ENCODE measurements around the gene ATXN7L1. TPM values are rescaled to one million over a fixed set of nuclear protein-coding genes. Genes with fewer than 3 reads are reported as not detected.

Gene ATXN7L1
- total RNA-seq, 3 donors from 2014 or later (not counting 1 experiment from before 2014, with no cell fraction given): 37.5 to 48.6 (median 47.9) TPM

GRCh38 chr7:105866102-105866801 is 10.1 kb downstream of the ATXN7L1 start:
- ATAC-seq (no peak), DNase-seq (no peak)
- Mint-ChIP-seq H3K4me3 (no peak overlapping the region), H3K27ac (no peak overlapping the region), H3K4me1 (peaks cover 6 to 23% of the 10 kb centered on the region in 2 donors), H3K27me3 (ENCODE audit: low read depth in 2 of 2) (no peaks in the 10 kb centered on the region), H3K36me3 (no peaks in the 10 kb centered on the region), H3K9me3 (no peaks in the 10 kb centered on the region)
- Histone ChIP-seq H3K36me3 (ENCODE audit: control insufficient read depth, insufficient read depth, low read length) (no peaks in the 10 kb centered on the region), H3K9me3 (ENCODE audit: control insufficient read depth, insufficient read depth, low read length) (no peaks in the 10 kb centered on the region), H3K4me3 (ENCODE audit: low read length) (no peak overlapping the region), H3K4me1 (ENCODE audit: control insufficient read depth, insufficient read depth, low read length) (peaks cover 15% of the 10 kb centered on the region), H3K27ac (ENCODE audit: low read length) (no peak overlapping the region), H3K27me3 (ENCODE audit: control insufficient read depth, insufficient read depth, low read length) (no peaks in the 10 kb centered on the region)
- 89% methylated on average over 10 of the region's 10 CpGs for WGBS (ENCODE audit: insufficient coverage)
- intact Hi-C loops (cut with micrococcal nuclease): no loop called here
- TF ChIP-seq CTCF (IDR thresholded peaks at IDR 0.05): no peak

- no peaks in the 10 kb centered on the region for H3K9me3 ChIP-seq (ENCODE audit: control insufficient read depth, insufficient read depth, low read length)
- H3K4me1 ChIP-seq (ENCODE audit: control insufficient read depth, insufficient read depth, low read length): peaks cover 15% of the 10 kb centered on the region
- H3K27ac ChIP-seq (ENCODE audit: low read length): no peak overlapping the region
- ATAC-seq (no peak), DNase-seq (no peak)
- H3K36me3 Mint-ChIP-seq: no peaks in the 10 kb centered on the region
- no peak overlapping the region for H3K4me3 Mint-ChIP-seq
- H3K27ac Mint-ChIP-seq: no peak overlapping the region
- no peak for TF ChIP-seq CTCF (IDR thresholded peaks at IDR 0.05)
- H3K4me3 ChIP-seq (ENCODE audit: low read length): no peak overlapping the region
- intact Hi-C loops (cut with micrococcal nuclease): no loop called here
- no peaks in the 10 kb centered on the region for H3K36me3 ChIP-seq (ENCODE audit: control insufficient read depth, insufficient read depth, low read length)
- H3K9me3 Mint-ChIP-seq: no peaks in the 10 kb centered on the region
- H3K27me3 ChIP-seq (ENCODE audit: control insufficient read depth, insufficient read depth, low read length): no peaks in the 10 kb centered on the region
- no peaks in the 10 kb centered on the region for H3K27me3 Mint-ChIP-seq (ENCODE audit: low read depth in 2 of 2)
- H3K4me1 Mint-ChIP-seq: peaks cover 6 to 31% of the 10 kb centered on the region in 2 donors
- WGBS (ENCODE audit: insufficient coverage): 94% methylated on average over 2 of the region's 2 CpGs
These were observed 12.5 kb downstream of the ATXN7L1 start for GRCh38 chr7:105863876-105864275.

- ATAC-seq (no peak), DNase-seq (no peak)
- no peaks in the 10 kb centered on the region for H3K36me3 ChIP-seq (ENCODE audit: control insufficient read depth, insufficient read depth, low read length)
- Mint-ChIP-seq H3K27me3 (ENCODE audit: low read depth in 2 of 2) (no peaks in the 10 kb centered on the region), H3K4me3 (no peak overlapping the region), H3K4me1 (peaks cover 13 to 42% of the 10 kb centered on the region in 2 donors), H3K9me3 (no peaks in the 10 kb centered on the region), H3K36me3 (no peaks in the 10 kb centered on the region), H3K27ac (no peak overlapping the region)
- H3K4me3 ChIP-seq (ENCODE audit: low read length): no peak overlapping the region
- no peaks in the 10 kb centered on the region for H3K9me3 ChIP-seq (ENCODE audit: control insufficient read depth, insufficient read depth, low read length)
- intact Hi-C loops (cut with micrococcal nuclease): no loop called here
- TF ChIP-seq CTCF (IDR thresholded peaks at IDR 0.05): no peak
- H3K27me3 ChIP-seq (ENCODE audit: control insufficient read depth, insufficient read depth, low read length): no peaks in the 10 kb centered on the region
- peaks cover 19% of the 10 kb centered on the region for H3K4me1 ChIP-seq (ENCODE audit: control insufficient read depth, insufficient read depth, low read length)
- WGBS (ENCODE audit: insufficient coverage): 91% methylated on average over 3 of the region's 4 CpGs
- no peak overlapping the region for H3K27ac ChIP-seq (ENCODE audit: low read length)
These were observed 13.6 kb downstream of the ATXN7L1 start for GRCh38 chr7:105862770-105863169.

GRCh38 chr7:105862276-105862675 is 14.1 kb downstream of the ATXN7L1 start:
- Histone ChIP-seq H3K36me3 (ENCODE audit: control insufficient read depth, insufficient read depth, low read length) (no peaks in the 10 kb centered on the region), H3K4me3 (ENCODE audit: low read length) (no peak overlapping the region), H3K9me3 (ENCODE audit: control insufficient read depth, insufficient read depth, low read length) (no peaks in the 10 kb centered on the region), H3K27me3 (ENCODE audit: control insufficient read depth, insufficient read depth, low read length) (no peaks in the 10 kb centered on the region), H3K4me1 (ENCODE audit: control insufficient read depth, insufficient read depth, low read length) (peaks cover 23% of the 10 kb centered on the region), H3K27ac (ENCODE audit: low read length) (no peak overlapping the region)
- DNase-seq (no peak), ATAC-seq (no peak)
- H3K27ac Mint-ChIP-seq: no peak overlapping the region
- H3K36me3 Mint-ChIP-seq: no peaks in the 10 kb centered on the region
- no peak for TF ChIP-seq CTCF (IDR thresholded peaks at IDR 0.05)
- H3K27me3 Mint-ChIP-seq (ENCODE audit: low read depth in 2 of 2): no peaks in the 10 kb centered on the region
- intact Hi-C loops (cut with micrococcal nuclease): no loop called here
- H3K9me3 Mint-ChIP-seq: no peaks in the 10 kb centered on the region
- 78% methylated on average over 5 of the region's 5 CpGs for WGBS (ENCODE audit: insufficient coverage)
- no peak overlapping the region for H3K4me3 Mint-ChIP-seq
- H3K4me1 Mint-ChIP-seq: peaks cover 18 to 47% of the 10 kb centered on the region in 2 donors

Measured in natural killer cell (primary cell).